ENCODE data around the gene PARD3.

Gene PARD3

GRCh38 chr10:34731213-34731612, 83.9 kb downstream of the PARD3 start:
- peaks cover 22% of the 10 kb centered on the region for H3K79me2 ChIP-seq
- H3K36me3 ChIP-seq (ENCODE audit: control insufficient read depth, insufficient read depth, low read length), result no peaks in the 10 kb centered on the region
- no peak overlapping the region for H3K27ac ChIP-seq
- H3K27me3 ChIP-seq (ENCODE audit: control insufficient read depth, insufficient read depth, low read length), result no peaks in the 10 kb centered on the region
- H3K9me3 ChIP-seq (ENCODE audit: control insufficient read depth, low read length), result no peaks in the 10 kb centered on the region
- no peaks in the 10 kb centered on the region for H3K4me1 ChIP-seq
- H2AFZ ChIP-seq, result no peak overlapping the region
- no peak overlapping the region for H3K9ac ChIP-seq
- no peak overlapping the region for H3K4me2 ChIP-seq (ENCODE audit: low read length)
- TF ChIP-seq CTCF (IDR thresholded peaks at IDR 0.05), result no peak
- H3K4me3 ChIP-seq (ENCODE audit: low read depth, low read length), result no peak overlapping the region

GRCh38 chr10:34730726-34731125, 84.4 kb downstream of the PARD3 start:
- H3K79me2 ChIP-seq, result peaks cover 20% of the 10 kb centered on the region
- H3K4me1 ChIP-seq, result no peaks in the 10 kb centered on the region
- no peak overlapping the region for H2AFZ ChIP-seq
- no peaks in the 10 kb centered on the region for H3K36me3 ChIP-seq (ENCODE audit: control insufficient read depth, insufficient read depth, low read length)
- no peak overlapping the region for H3K4me3 ChIP-seq (ENCODE audit: low read depth, low read length)
- no peaks in the 10 kb centered on the region for H3K9me3 ChIP-seq (ENCODE audit: control insufficient read depth, low read length)
- H3K27ac ChIP-seq, result no peak overlapping the region
- no peaks in the 10 kb centered on the region for H3K27me3 ChIP-seq (ENCODE audit: control insufficient read depth, insufficient read depth, low read length)
- TF ChIP-seq CTCF (IDR thresholded peaks at IDR 0.05), result no peak
- no peak overlapping the region for H3K9ac ChIP-seq
- H3K4me2 ChIP-seq (ENCODE audit: low read length), result no peak overlapping the region

- Histone ChIP-seq H3K27ac (no peak overlapping the region), H2AFZ (no peak overlapping the region), H3K36me3 (ENCODE audit: control insufficient read depth, insufficient read depth, low read length) (no peaks in the 10 kb centered on the region), H3K9me3 (ENCODE audit: control insufficient read depth, low read length) (no peaks in the 10 kb centered on the region), H3K79me2 (peaks cover 20% of the 10 kb centered on the region), H3K4me3 (ENCODE audit: low read depth, low read length) (no peak overlapping the region), H3K4me1 (no peaks in the 10 kb centered on the region), H3K9ac (no peak overlapping the region), H3K27me3 (ENCODE audit: control insufficient read depth, insufficient read depth, low read length) (no peaks in the 10 kb centered on the region), H3K4me2 (ENCODE audit: low read length) (no peak overlapping the region)
- TF ChIP-seq CTCF (IDR thresholded peaks at IDR 0.05), result no peak
Observed at GRCh38 chr10:34729619-34730018, 85.5 kb downstream of the PARD3 start.

GRCh38 chr10:34728361-34728760, 86.7 kb downstream of the PARD3 start:
- Histone ChIP-seq H3K27me3 (ENCODE audit: control insufficient read depth, insufficient read depth, low read length) (no peaks in the 10 kb centered on the region), H3K4me2 (ENCODE audit: low read length) (no peak overlapping the region), H3K4me3 (ENCODE audit: low read depth, low read length) (no peak overlapping the region), H3K4me1 (no peaks in the 10 kb centered on the region), H3K36me3 (ENCODE audit: control insufficient read depth, insufficient read depth, low read length) (no peaks in the 10 kb centered on the region), H3K79me2 (peaks cover 16% of the 10 kb centered on the region), H2AFZ (no peak overlapping the region), H3K27ac (no peak overlapping the region), H3K9me3 (ENCODE audit: control insufficient read depth, low read length) (no peaks in the 10 kb centered on the region), H3K9ac (no peak overlapping the region)
- TF ChIP-seq CTCF (IDR thresholded peaks at IDR 0.05), result no peak

GRCh38 chr10:34727595-34728033, 87.5 kb downstream of the PARD3 start:
- Histone ChIP-seq H3K4me3 (ENCODE audit: low read depth, low read length) (no peak overlapping the region), H3K36me3 (ENCODE audit: control insufficient read depth, insufficient read depth, low read length) (no peaks in the 10 kb centered on the region), H3K4me2 (ENCODE audit: low read length) (no peak overlapping the region), H3K9ac (no peak overlapping the region), H3K27ac (no peak overlapping the region), H3K9me3 (ENCODE audit: control insufficient read depth, low read length) (no peaks in the 10 kb centered on the region), H3K4me1 (no peaks in the 10 kb centered on the region), H2AFZ (no peak overlapping the region), H3K79me2 (peaks cover 14% of the 10 kb centered on the region), H3K27me3 (ENCODE audit: control insufficient read depth, insufficient read depth, low read length) (no peaks in the 10 kb centered on the region)
- no peak for TF ChIP-seq CTCF (IDR thresholded peaks at IDR 0.05)

All from parathyroid adenoma (tissue), 2 donors.